NCI-H187 (cell line): ENCODE results near the gene SSUH2.
"Not testable (repeated sequence)": the region's sequence is repeated elsewhere in the genome, so short reads cannot be mapped to it uniquely, and the experiment has no call there.

ENCODE experiments used
- DNase-seq, 2 experiments: peaks; one replicate each; lab custom pipeline; 2025; lab: John Stamatoyannopoulos, UW

Gene SSUH2

DNA sequence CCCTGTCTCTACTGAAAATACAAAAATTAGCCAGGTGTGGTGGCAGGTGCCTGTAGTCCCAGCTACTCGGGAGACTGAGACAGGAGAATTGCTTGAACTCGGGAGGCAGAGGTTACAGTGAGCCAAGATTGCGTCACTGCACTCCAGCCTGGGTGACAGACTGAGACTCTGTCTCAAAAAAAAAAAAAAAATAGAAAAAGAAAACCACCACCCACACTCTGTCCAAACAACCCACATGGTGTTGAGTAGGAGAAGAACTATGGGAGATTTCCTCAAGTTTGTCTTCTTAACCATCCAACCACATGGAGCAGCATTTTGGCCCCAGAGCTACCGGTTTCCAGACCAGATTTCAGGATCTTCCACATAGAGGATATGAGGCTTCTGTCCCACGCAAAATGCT, 64.2 kb downstream of the SSUH2 start:
- not testable (repeated sequence) for DNase-seq

DNA sequence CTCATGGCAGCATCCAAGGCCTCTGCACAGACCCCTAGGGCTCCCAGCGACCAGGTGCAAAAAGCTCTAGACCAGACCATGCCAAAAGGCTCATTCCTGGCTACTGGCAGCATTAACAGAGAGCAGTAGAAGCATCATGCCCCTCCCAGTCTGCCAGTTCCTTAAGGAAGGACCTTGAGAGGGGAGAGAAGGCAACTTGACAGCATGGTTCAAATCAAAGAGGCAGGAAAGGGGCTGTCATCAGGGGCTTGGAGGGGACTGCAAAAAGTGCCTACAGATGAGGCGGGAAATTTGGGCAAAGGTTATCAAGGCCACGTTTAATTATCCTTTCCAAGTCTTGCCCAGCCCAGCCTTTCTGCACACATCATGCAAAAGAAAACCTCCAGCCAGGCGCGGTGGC, 64.7 kb downstream of the SSUH2 start:
- DNase-seq = no peak

DNA sequence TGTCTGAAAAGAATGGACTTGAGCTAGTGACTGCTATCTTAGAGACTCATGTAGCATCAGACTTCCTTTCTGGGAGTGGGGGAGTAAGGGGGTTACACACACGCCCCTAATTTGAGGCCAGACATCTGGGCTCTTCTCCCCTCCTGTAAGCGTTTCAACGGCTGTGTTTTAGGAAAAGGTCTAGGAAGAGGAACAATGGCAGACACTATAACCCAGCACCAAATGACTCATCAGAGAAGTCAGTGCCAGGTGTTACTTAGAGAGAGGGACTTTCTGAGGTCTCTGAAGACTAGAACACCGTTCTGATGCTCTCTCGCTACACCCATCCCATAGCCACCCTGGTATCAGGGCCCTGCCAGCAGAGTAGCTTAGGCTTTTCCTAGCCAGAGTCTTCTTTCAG, 65.5 kb downstream of the SSUH2 start:
- DNase-seq = no peak

DNA sequence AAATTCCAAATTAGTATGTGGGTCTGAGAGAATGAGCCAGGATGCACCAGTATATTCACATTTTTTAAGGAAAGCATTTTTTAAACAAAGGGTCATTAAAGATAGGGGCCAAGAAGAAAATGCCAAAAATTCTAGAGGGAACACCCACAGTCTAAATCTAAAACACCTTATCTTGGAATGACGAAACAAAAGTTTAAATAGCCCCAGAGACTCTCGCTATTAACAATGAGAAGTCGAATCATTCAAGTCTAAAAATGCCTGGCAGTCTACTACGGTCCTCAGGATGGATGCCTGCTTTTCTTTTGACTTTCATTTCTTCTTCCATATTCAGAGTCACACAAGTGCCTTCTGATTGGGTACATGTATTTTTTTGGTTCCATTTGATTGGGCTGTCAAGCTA, 66.3 kb downstream of the SSUH2 start:
- no peak for DNase-seq

DNA sequence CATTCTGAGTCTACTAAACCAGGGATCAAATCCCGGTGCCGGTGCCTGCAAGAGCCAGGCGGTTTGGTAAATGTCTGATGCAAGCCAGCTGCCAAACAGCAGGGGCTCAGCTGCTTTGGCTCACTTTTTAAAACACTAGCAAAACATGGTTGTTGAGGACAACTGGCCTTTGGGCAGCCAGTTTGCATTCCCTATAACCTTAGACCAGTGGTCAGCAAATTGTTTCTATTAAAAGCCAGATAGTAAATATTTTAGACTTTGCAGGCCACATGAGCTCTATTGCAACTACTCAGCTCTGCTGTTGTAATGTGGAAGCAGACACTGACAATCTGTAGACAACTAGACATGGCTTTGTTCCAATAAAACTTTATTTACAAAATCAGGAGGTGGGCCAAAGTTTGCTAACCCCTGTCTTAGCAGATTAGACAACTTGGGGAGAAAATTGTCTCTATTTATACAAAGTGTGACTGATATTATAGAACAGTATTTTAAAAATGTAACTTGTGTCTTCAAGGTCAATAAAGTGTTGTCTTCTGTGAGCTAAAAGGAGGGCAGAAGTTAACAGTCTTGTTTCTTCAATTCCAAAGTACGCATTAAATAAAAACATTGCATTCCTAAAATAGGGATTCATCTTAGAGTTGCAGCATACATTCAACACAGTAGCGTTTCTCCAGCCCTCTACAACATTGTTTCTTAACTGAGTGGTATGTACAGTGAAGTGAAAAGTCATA, 67.6 kb downstream of the SSUH2 start:
- DNase-seq = no peak

DNA sequence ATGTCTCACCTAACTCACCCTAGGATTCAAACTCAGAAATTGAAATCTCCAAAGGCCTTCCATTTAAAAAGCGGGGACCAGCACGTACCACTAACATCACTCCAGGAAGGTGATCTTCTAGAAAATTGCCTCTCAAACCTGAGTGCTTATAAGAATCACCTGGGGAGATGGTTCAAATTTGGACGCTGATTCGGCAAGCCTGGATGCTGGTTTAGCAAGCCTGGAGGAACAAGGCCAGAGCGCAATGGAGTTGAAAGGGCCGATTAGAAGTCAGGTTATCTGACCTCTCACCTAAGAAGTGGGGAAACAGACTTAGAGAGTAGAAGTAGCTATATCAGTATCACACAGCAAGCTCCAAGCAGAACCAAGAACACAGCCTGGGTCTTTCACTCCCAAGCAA, 68.2 kb downstream of the SSUH2 start:
- DNase-seq = no peak

DNA sequence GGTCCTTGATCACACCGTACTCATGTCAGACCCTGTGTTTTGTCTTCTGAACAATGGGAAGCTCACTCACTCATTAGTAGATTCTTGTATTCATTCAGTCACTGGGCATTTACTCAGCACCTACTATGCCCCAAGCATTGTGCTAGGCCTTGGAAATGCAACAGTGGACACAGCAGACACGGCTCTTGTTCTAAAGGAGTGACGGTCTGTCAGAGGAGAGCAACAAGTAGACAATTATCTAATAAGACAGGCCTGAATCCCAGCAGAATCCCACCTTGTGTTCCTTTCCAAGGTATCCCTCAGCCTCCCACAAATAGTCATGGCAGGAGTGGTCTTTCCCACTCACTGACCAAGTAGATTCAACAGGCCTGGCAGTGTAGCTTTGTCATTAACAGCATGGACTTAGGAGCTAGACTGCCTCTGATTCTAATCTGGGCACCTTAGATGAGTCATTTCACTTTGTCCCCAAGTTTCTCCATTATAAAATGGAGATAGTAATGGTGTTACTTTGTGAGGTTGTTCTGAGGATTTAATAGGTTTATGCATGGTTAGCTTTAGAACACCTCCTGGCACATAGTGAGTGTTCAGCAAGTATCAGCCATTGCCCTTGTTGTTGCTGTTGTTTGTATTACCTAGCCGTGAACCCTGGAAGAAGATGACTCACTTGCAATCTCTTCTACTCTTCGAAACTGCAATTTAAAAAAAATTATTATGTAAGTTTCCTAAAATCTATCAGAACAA, 69.1 kb downstream of the SSUH2 start:
- no peak for DNase-seq

DNA sequence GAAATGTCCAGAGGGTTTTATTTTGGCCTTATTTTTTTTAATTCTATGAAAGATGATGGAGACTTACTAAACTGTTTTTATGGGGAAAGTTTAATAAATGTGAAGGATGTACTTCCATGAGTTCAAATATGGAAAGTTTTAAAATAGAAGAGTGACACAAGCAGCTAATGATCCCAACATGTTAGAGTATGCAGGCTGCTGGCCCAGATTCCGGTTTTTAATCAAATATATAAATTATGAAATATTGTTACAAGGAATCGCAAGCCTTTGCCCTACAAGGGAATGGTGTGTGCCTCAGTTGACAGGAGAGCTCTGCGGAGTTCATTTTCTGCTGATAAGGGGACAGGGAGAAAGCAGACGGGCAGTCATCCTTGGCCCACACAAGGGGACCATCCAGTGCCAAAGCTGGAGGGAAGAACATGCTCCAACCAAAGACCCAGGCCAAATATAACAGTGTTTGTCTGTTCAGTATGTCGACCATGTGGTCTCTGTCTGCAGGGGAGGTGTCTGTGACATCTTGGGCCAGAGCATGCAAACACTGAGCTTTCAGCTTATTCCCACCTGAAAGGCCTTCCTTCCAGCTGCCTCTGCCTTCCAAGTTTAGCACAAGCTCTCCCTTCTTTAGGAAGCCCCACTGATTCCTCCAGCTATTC, 69.8 kb downstream of the SSUH2 start:
- DNase-seq = no peak

DNA sequence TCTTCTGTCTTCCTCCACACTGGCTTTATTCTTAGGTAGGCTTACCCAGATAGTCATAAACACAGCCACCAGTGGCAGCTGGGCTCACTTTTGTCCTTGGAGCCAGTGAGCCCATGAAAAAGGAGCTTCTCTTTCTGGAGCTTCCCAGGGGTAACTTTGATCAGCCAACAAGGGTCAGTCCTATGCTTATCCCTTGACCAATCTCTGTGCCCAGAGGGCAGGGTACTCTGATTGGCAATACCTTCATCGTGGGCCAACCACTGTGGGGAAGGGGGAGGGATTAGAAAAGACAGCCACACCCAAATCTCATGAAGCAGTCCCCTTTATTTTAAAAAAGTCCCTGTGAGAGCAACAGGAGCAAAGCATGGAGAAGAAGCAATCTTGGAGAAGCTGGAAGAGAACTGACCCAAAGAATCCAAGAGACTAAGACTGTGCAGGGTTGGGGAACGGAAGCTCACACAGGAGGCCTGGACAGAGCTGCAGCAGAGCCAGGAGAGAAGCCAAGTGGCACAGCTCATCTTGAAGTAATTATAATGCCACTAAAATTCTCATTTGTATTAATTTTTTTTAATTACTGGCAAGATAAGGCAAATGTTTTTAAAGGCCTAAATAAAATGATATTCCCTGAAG, 70.4 kb downstream of the SSUH2 start:
- DNase-seq = no peak

DNA sequence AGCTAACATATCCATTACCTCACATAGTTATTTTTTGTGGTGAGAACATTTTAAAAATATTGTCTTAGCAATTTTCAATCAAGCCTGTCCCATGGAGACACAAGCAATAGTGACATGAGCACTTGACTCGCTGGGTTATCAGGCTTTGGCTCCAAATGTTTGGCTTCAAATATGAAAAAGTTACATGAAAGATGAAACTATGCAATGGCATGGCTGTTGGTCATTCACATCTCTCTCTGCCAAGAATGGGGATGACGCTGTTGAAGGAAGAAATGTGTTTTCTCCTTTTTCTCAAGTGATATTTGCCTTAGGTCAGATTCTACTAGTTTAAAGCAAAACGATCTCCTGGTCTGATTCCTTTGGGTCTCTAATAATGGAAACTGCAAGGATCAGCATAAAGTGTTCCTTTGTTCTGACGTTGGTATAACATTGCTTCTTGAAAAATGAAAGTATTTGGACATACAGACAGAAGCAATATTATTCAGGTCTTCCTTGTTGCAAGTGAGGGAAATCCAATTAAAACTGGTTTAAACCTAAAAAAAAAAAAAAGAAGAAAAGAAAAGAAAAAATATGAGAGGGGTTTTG, 71.2 kb downstream of the SSUH2 start:
- no peak for DNase-seq

DNA sequence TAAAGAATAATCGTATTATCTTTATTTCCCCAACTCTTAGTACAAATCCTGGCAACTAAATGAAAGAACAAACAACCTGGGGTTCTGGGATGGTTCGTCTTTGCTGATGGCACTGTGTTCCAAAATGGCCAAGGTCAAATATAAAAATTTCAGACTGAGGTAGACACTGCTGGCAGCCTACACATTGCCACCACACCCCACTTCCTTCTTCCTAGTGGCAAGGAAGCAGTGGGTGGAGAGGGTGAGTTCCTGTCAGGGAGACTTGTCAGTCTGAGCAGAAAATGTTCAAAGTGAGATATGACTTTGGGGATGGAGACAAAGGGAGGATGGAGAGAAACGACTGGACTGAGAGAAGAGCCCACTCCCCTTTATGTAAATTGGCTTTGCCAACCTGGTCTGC, 73.3 kb downstream of the SSUH2 start:
- DNase-seq = no peak
